Activated CD8-positive, alpha-beta T cell treated with anti-CD3 and anti-CD28 coated beads for 36 hours (primary cell): ENCODE data around the gene TCF4. TPM values are rescaled to one million over a fixed set of nuclear protein-coding genes. Genes with fewer than 3 reads are reported as not detected.

Source experiments
- ATAC-seq: fragments of 200-7000 bp; cut with Tn5 transposase; one replicate; pipeline ENCODE4 v1.10.0; 2021; ENCODE audit warnings: mild to moderate bottlenecking, moderate library complexity
- CTCF ChIA-PET: fragments of 350-600 bp; sonication (Branson Sonifier 250); formaldehyde crosslinking; loops from one replicate; lab custom pipeline; 2021; ENCODE audit warnings: antibody characterized with exemption; lab: Charles Lee
- POLR2A ChIA-PET: fragments of 350-600 bp; sonication (Branson Sonifier 250); formaldehyde crosslinking; loops from one replicate; lab custom pipeline; 2021; ENCODE audit warnings: antibody characterized with exemption; lab: Charles Lee
- DNase-seq: peaks from one replicate; pipeline ENCODE4 v3.0.0-alpha.2; 2020
- H3K27ac Mint-ChIP-seq: one replicate; pipeline ENCODE4 v1.8.0; 2021; ENCODE audit warnings: mild to moderate bottlenecking, mixed read lengths
- H3K27me3 Mint-ChIP-seq: one replicate; pipeline ENCODE4 v1.8.0; 2021; ENCODE audit warnings: mixed read lengths
- H3K36me3 Mint-ChIP-seq: one replicate; pipeline ENCODE4 v1.8.0; 2021; ENCODE audit warnings: low read depth, mixed read lengths
- H3K4me1 Mint-ChIP-seq: one replicate; pipeline ENCODE4 v1.8.0; 2021; ENCODE audit warnings: low read depth, mixed read lengths
- H3K4me3 Mint-ChIP-seq: one replicate; pipeline ENCODE4 v1.8.0; 2021; ENCODE audit warnings: mild to moderate bottlenecking, moderate library complexity, mixed read lengths
- H3K9me3 Mint-ChIP-seq: one replicate; pipeline ENCODE4 v1.8.0; 2021; ENCODE audit warnings: mixed read lengths
- CTCF ChIP-seq: fragments of 200-600 bp; IDR thresholded peaks from one replicate; pipeline ENCODE4 v1.8.0; 2022; ENCODE audit warnings: antibody characterized with exemption, mild to moderate bottlenecking
- intact Hi-C: fragments of 100-400 bp; cut with micrococcal nuclease; formaldehyde crosslinking; loops from one replicate; pipeline ENCODE4 v1.10.0; 2022
- total RNA-seq, 2 experiments: library from RNA; stranded (reverse); gene quantifications; one replicate each; pipeline ENCODE4 v1.2.3, GENCODE V29; 2021

The TCF4 gene
- total RNA-seq, 2 experiments from 2014 or later, result 1.2 to 1.4 TPM

- ATAC-seq (no peak), DNase-seq (no peak)
- Mint-ChIP-seq H3K4me1 (no peaks in the 10 kb centered on the region), H3K27ac (no peak overlapping the region), H3K36me3 (no peaks in the 10 kb centered on the region), H3K9me3 (no peaks in the 10 kb centered on the region), H3K4me3 (no peak overlapping the region), H3K27me3 (peaks cover 1% of the 10 kb centered on the region)
- no peak for TF ChIP-seq CTCF
- ChIA-PET CTCF (no interaction called here), POLR2A (no interaction called here)
- intact Hi-C loops, result no loop called here
Observed at GRCh38 chr18:55458456-55459203, 129.4 kb downstream of the TCF4 start.

- ATAC-seq (no peak), DNase-seq (no peak)
- Mint-ChIP-seq H3K27me3 (peaks cover 1% of the 10 kb centered on the region), H3K9me3 (no peaks in the 10 kb centered on the region), H3K4me3 (no peak overlapping the region), H3K36me3 (no peaks in the 10 kb centered on the region), H3K4me1 (no peaks in the 10 kb centered on the region), H3K27ac (no peak overlapping the region)
- intact Hi-C loops, result no loop called here
- no peak for TF ChIP-seq CTCF
- CTCF ChIA-PET, result no interaction called here
- POLR2A ChIA-PET, result no interaction called here
Observed at GRCh38 chr18:55457028-55457427, 131.0 kb downstream of the TCF4 start.

- no peak for DNase-seq
- H3K4me3 Mint-ChIP-seq, result no peak overlapping the region
- intact Hi-C loops, result no loop called here
- CTCF ChIA-PET, result no interaction called here
- POLR2A ChIA-PET, result no interaction called here
- H3K4me1 Mint-ChIP-seq, result no peaks in the 10 kb centered on the region
- H3K36me3 Mint-ChIP-seq, result no peaks in the 10 kb centered on the region
- no peak overlapping the region for H3K27ac Mint-ChIP-seq
- no peak for ATAC-seq
- peaks cover 1% of the 10 kb centered on the region for H3K27me3 Mint-ChIP-seq
- no peaks in the 10 kb centered on the region for H3K9me3 Mint-ChIP-seq
- no peak for TF ChIP-seq CTCF
Observed at GRCh38 chr18:55455938-55456337, 132.1 kb downstream of the TCF4 start.

GRCh38 chr18:55453186-55453585, 134.8 kb downstream of the TCF4 start:
- no peak for TF ChIP-seq CTCF
- DNase-seq (no peak), ATAC-seq (no peak)
- H3K9me3 Mint-ChIP-seq, result no peaks in the 10 kb centered on the region
- no peaks in the 10 kb centered on the region for H3K4me1 Mint-ChIP-seq
- no peaks in the 10 kb centered on the region for H3K36me3 Mint-ChIP-seq
- ChIA-PET POLR2A (no interaction called here), CTCF (interaction anchor here (0.9 to 1.4 kb wide), 2 partner anchors 11 to 38 kb away, joined by 4 to 5 read pairs; no protein-coding TSS in a partner anchor)
- intact Hi-C loops, result no loop called here
- no peaks in the 10 kb centered on the region for H3K27me3 Mint-ChIP-seq
- H3K27ac Mint-ChIP-seq, result no peak overlapping the region
- no peak overlapping the region for H3K4me3 Mint-ChIP-seq

GRCh38 chr18:55452123-55452611, 135.8 kb downstream of the TCF4 start:
- Mint-ChIP-seq H3K4me1 (no peaks in the 10 kb centered on the region), H3K36me3 (no peaks in the 10 kb centered on the region), H3K27ac (no peak overlapping the region), H3K27me3 (no peaks in the 10 kb centered on the region), H3K9me3 (no peaks in the 10 kb centered on the region), H3K4me3 (no peak overlapping the region)
- ChIA-PET CTCF (no interaction called here), POLR2A (no interaction called here)
- ATAC-seq (no peak), DNase-seq (no peak)
- TF ChIP-seq CTCF, result no peak
- intact Hi-C loops, result no loop called here
